SH-SY5Y (cell line): Measurements from ENCODE around the gene UNC93B1.

ENCODE experiments used
- GATA2 ChIP-seq: IDR thresholded peaks from 2 replicates; pipeline ENCODE4 v1.6.1; 2011; ENCODE audit warnings: mild to moderate bottlenecking, low read depth, low read length
- GATA3 ChIP-seq: IDR thresholded peaks from 2 replicates; pipeline ENCODE4 v1.6.1; 2011; ENCODE audit warnings: low read depth, mild to moderate bottlenecking, low read length, moderate library complexity

GRCh38 chr11:67983951-67984350 is 19.9 kb downstream of the UNC93B1 start:
- TF ChIP-seq GATA3 (no peak), GATA2 (no peak)
